IMR-90 (cell line): ENCODE data around the gene CASP6.

Experiments
- FOS ChIP-seq: fragments of 150-350 bp; IDR thresholded peaks from 2 replicates; pipeline ENCODE4 v1.6.1; 2016; ENCODE audit warnings: low read depth, low read length
- POLR2A ChIP-seq: IDR thresholded peaks from 2 replicates; pipeline ENCODE4 v1.6.1; 2012; ENCODE audit warnings: mild to moderate bottlenecking, low read depth, low read length
- SMC3 ChIP-seq: fragments of 150-350 bp; IDR thresholded peaks from 2 replicates; pipeline ENCODE4 v1.6.1; 2016; ENCODE audit warnings: low read depth, mild to moderate bottlenecking, antibody characterized with exemption, low read length, moderate library complexity
- TF ChIP-seq, protein P1 (sequence below): fragments of 150-350 bp; IDR thresholded peaks from 2 replicates; pipeline ENCODE4 v1.6.1; 2017; ENCODE audit warnings: mild to moderate bottlenecking, antibody characterized with exemption, low read length, low read depth
- TF ChIP-seq, protein P2 (sequence below): conservative IDR thresholded peaks from 2 replicates; pipeline ENCODE4 v1.5.1; 2012; ENCODE audit warnings: mild to moderate bottlenecking, low read depth, low read length, improper control_type of control experiment

DNA sequence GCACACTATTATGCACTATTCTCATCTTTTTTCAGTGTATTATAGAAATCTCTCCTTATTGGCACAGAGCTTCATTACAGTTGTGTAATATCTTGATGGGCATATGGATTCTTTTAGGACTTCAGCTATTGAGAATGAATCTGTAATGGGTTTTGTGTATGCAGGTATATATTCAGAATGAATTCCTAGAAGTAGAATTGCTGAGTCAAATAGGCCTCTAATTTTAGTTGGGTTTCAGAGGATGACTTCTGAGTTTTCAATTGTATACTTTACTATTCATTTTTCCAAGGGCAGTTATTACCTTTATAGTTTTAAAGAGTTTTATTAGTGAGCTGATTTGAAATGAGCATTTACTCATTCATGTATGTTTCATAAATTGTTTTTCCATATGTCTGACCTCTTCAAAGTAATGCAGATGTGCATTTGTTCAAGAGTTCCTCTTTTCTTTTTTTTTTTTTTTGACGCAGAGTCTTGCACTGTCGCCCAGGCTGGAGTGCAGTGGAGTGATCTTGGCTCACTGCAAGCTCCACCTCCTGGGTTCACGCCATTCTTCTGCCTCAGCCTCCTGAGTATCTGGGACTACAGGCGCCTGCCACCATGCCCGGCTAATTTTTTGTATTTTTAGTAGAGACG lies 19.5 kb downstream of the CASP6 start:
- TF ChIP-seq, protein P1, sequence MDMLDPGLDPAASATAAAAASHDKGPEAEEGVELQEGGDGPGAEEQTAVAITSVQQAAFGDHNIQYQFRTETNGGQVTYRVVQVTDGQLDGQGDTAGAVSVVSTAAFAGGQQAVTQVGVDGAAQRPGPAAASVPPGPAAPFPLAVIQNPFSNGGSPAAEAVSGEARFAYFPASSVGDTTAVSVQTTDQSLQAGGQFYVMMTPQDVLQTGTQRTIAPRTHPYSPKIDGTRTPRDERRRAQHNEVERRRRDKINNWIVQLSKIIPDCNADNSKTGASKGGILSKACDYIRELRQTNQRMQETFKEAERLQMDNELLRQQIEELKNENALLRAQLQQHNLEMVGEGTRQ = no peak
- TF ChIP-seq FOS (no peak), POLR2A (no peak), SMC3 (no peak)
- TF ChIP-seq, protein P2, sequence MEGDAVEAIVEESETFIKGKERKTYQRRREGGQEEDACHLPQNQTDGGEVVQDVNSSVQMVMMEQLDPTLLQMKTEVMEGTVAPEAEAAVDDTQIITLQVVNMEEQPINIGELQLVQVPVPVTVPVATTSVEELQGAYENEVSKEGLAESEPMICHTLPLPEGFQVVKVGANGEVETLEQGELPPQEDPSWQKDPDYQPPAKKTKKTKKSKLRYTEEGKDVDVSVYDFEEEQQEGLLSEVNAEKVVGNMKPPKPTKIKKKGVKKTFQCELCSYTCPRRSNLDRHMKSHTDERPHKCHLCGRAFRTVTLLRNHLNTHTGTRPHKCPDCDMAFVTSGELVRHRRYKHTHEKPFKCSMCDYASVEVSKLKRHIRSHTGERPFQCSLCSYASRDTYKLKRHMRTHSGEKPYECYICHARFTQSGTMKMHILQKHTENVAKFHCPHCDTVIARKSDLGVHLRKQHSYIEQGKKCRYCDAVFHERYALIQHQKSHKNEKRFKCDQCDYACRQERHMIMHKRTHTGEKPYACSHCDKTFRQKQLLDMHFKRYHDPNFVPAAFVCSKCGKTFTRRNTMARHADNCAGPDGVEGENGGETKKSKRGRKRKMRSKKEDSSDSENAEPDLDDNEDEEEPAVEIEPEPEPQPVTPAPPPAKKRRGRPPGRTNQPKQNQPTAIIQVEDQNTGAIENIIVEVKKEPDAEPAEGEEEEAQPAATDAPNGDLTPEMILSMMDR = no peak
